ENCODE results near the gene USP9X. TPM values are rescaled to one million over a fixed set of nuclear protein-coding genes. Genes with fewer than 3 reads are reported as not detected.

Gene USP9X
- total and polyA plus RNA-seq, 2 donors (not counting 1 experiment from before 2014, with no cell fraction given), result 54.0 to 161 TPM

GRCh38 chrX:41258226-41258625 is 173.0 kb downstream of the USP9X start:
- no peak overlapping the region for H3K4me2 ChIP-seq (ENCODE audit: extremely low read depth, insufficient read depth, low read length)
- no peaks in the 10 kb centered on the region for H3K4me1 ChIP-seq (ENCODE audit: control insufficient read depth, extremely low read depth, insufficient read depth, low read length)
- H4K20me1 ChIP-seq (ENCODE audit: control insufficient read depth, extremely low read depth, insufficient read depth, low read length), result no peaks in the 10 kb centered on the region
- DNase-seq (ENCODE audit: low read depth in 2 of 2), result no peak
- TF ChIP-seq CTCF (conservative IDR thresholded peaks at IDR 0.05 in 1 of 2, IDR thresholded peaks at IDR 0.05 in 1 of 2; ENCODE audit: low read depth in 1 of 2, low read length in 2 of 2), result no peak
- TF ChIP-seq EZH2 (IDR thresholded peaks at IDR 0.05; ENCODE audit: low read length, missing control alignments), result no peak
- H3K79me2 ChIP-seq (ENCODE audit: control insufficient read depth, insufficient read depth, low read length), result no peaks in the 10 kb centered on the region
- no peaks in the 10 kb centered on the region for H3K27me3 ChIP-seq (ENCODE audit: control insufficient read depth, insufficient read depth, low read length)
- no peak overlapping the region for H2AFZ ChIP-seq (ENCODE audit: low read length)
- no peaks in the 10 kb centered on the region for H3K9me3 ChIP-seq (ENCODE audit: control insufficient read depth, insufficient read depth, low read depth, low read length)
- no peak overlapping the region for H3K9ac ChIP-seq (ENCODE audit: insufficient read depth, low read length)
- H3K4me3 ChIP-seq (replicated peaks in 1 of 4; ENCODE audit: control extremely low read depth in 1 of 4, insufficient read depth in 1 of 4, low read depth in 3 of 4, low read length in 4 of 4), result no peak overlapping the region
- H3K36me3 ChIP-seq (ENCODE audit: control insufficient read depth, insufficient read depth, low read length), result no peaks in the 10 kb centered on the region
- H3K27ac ChIP-seq (ENCODE audit: insufficient read depth, low read length), result no peak overlapping the region

DNA sequence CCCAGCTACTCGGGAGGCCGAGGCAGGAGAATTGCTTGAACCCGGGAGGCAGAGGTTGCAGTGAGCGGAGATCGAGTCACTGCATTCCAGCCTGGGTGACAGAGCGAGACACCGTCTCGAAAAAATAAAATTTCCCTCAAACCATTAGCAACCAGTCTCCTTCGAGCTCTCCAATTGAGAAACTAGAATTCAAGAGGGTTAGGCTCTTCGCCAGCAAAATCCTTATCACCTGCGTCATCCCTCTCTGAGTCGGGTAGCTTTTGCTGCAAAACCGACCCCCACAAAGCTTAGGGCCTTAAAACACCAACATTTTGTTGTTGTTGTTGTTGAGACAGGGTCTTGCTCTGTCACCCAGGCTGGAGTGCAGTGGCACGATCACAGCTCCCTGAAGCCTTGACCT is 173.6 kb downstream of the USP9X start:
- no peaks in the 10 kb centered on the region for H3K27me3 ChIP-seq (ENCODE audit: control insufficient read depth, insufficient read depth, low read length)
- H3K79me2 ChIP-seq (ENCODE audit: control insufficient read depth, insufficient read depth, low read length), result no peaks in the 10 kb centered on the region
- DNase-seq (ENCODE audit: low read depth in 2 of 2), result peak in 1 of 2 donors; percentile 32
- no peak overlapping the region for H3K9ac ChIP-seq (ENCODE audit: insufficient read depth, low read length)
- H3K4me1 ChIP-seq (ENCODE audit: control insufficient read depth, extremely low read depth, insufficient read depth, low read length), result no peaks in the 10 kb centered on the region
- no peak overlapping the region for H3K4me2 ChIP-seq (ENCODE audit: extremely low read depth, insufficient read depth, low read length)
- no peak overlapping the region for H3K4me3 ChIP-seq (replicated peaks in 1 of 4; ENCODE audit: control extremely low read depth in 1 of 4, insufficient read depth in 1 of 4, low read depth in 3 of 4, low read length in 4 of 4)
- TF ChIP-seq EZH2 (IDR thresholded peaks at IDR 0.05; ENCODE audit: low read length, missing control alignments) (no peak), CTCF (conservative IDR thresholded peaks at IDR 0.05 in 1 of 2, IDR thresholded peaks at IDR 0.05 in 1 of 2; ENCODE audit: low read depth in 1 of 2, low read length in 2 of 2) (no peak)
- no peak overlapping the region for H3K27ac ChIP-seq (ENCODE audit: insufficient read depth, low read length)
- H2AFZ ChIP-seq (ENCODE audit: low read length), result no peak overlapping the region
- H3K36me3 ChIP-seq (ENCODE audit: control insufficient read depth, insufficient read depth, low read length), result no peaks in the 10 kb centered on the region
- H4K20me1 ChIP-seq (ENCODE audit: control insufficient read depth, extremely low read depth, insufficient read depth, low read length), result no peaks in the 10 kb centered on the region
- no peaks in the 10 kb centered on the region for H3K9me3 ChIP-seq (ENCODE audit: control insufficient read depth, insufficient read depth, low read depth, low read length)

GRCh38 chrX:41259516-41259915 is 174.3 kb downstream of the USP9X start:
- H3K4me3 ChIP-seq (replicated peaks in 1 of 4; ENCODE audit: control extremely low read depth in 1 of 4, insufficient read depth in 1 of 4, low read depth in 3 of 4, low read length in 4 of 4), result no peak overlapping the region
- no peaks in the 10 kb centered on the region for H3K79me2 ChIP-seq (ENCODE audit: control insufficient read depth, insufficient read depth, low read length)
- no peaks in the 10 kb centered on the region for H4K20me1 ChIP-seq (ENCODE audit: control insufficient read depth, extremely low read depth, insufficient read depth, low read length)
- no peak overlapping the region for H2AFZ ChIP-seq (ENCODE audit: low read length)
- TF ChIP-seq CTCF (conservative IDR thresholded peaks at IDR 0.05 in 1 of 2, IDR thresholded peaks at IDR 0.05 in 1 of 2; ENCODE audit: low read depth in 1 of 2, low read length in 2 of 2), result no peak
- no peak for TF ChIP-seq EZH2 (IDR thresholded peaks at IDR 0.05; ENCODE audit: low read length, missing control alignments)
- no peak overlapping the region for H3K4me2 ChIP-seq (ENCODE audit: extremely low read depth, insufficient read depth, low read length)
- no peak overlapping the region for H3K9ac ChIP-seq (ENCODE audit: insufficient read depth, low read length)
- H3K27ac ChIP-seq (ENCODE audit: insufficient read depth, low read length), result no peak overlapping the region
- no peaks in the 10 kb centered on the region for H3K36me3 ChIP-seq (ENCODE audit: control insufficient read depth, insufficient read depth, low read length)
- no peaks in the 10 kb centered on the region for H3K27me3 ChIP-seq (ENCODE audit: control insufficient read depth, insufficient read depth, low read length)
- H3K9me3 ChIP-seq (ENCODE audit: control insufficient read depth, insufficient read depth, low read depth, low read length), result no peaks in the 10 kb centered on the region
- peak in 1 of 2 donors; percentile 14 for DNase-seq (ENCODE audit: low read depth in 2 of 2)
- H3K4me1 ChIP-seq (ENCODE audit: control insufficient read depth, extremely low read depth, insufficient read depth, low read length), result no peaks in the 10 kb centered on the region

Measured in fibroblast of lung (primary cell).